ENCODE measurements around the gene GOLM1. TPM values are rescaled to one million over a fixed set of nuclear protein-coding genes. Genes with fewer than 3 reads are reported as not detected.

The GOLM1 gene
- total RNA-seq, 1 donor from 2014 or later = 126 TPM

DNA sequence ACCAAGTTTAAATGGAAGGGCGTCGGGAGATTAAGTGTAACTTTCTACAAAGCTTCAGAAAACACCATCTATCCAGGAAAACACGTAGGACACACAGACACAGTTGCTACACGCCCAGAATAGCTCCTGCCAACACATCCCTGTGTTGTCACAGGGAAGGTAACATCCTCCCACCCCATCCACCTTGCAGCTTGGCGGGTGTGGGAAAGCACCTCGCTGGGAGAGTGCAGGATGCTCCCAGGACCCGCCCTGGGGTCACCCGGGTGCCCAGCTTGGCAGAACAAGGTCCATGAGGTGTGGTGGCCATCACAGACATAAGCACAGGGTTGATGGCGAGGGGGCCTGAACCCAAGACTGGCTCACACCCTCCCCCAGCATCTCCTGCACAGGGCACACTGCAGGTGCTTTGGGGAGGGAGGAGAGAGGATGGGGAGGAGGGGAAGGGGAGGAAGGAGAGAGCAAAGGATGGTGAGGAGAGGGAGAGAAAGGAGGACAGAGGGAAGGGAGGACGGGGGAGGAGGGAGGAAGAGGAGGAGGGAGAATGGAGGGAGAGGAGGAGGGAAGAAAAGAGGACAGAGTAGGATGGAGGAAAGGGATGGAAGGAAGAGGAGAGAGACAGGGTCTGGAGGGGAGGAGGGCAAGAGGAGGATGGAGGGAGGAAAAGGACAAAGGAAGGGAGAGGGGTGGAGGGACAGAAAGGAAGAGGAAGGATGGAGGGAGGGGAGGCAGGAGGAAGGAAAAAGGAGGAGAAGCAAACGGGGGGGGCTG is 37.2 kb downstream of the GOLM1 start:
- DNase-seq (ENCODE audit: low read depth) = no peak
- Histone ChIP-seq H3K9ac (ENCODE audit: low read length) (no peak overlapping the region), H3K36me3 (ENCODE audit: insufficient read depth, low read length) (no peaks in the 10 kb centered on the region), H4K20me1 (ENCODE audit: insufficient read depth, low read length) (peaks cover 24% of the 10 kb centered on the region), H3K27ac (ENCODE audit: low read depth, low read length) (no peak overlapping the region), H3K9me3 (ENCODE audit: insufficient read depth, low read depth, low read length) (no peaks in the 10 kb centered on the region), H2AFZ (ENCODE audit: low read depth, low read length) (no peak overlapping the region), H3K79me2 (ENCODE audit: insufficient read depth, low read length) (no peaks in the 10 kb centered on the region), H3K27me3 (ENCODE audit: insufficient read depth, low read length) (no peaks in the 10 kb centered on the region), H3K4me3 (ENCODE audit: insufficient read depth, low read depth, low read length) (no peak overlapping the region), H3K4me1 (ENCODE audit: insufficient read depth, low read length) (no peaks in the 10 kb centered on the region), H3K4me2 (ENCODE audit: low read length) (no peak overlapping the region)
- FAIRE-seq = no peak
- H3K36me3 Mint-ChIP-seq (ENCODE audit: low read depth, unreplicated experiment) = peaks cover 14% of the 10 kb centered on the region
- TF ChIP-seq EZH2 (IDR thresholded peaks at IDR 0.05; ENCODE audit: insufficient read depth, low read length) (no peak), CTCF (IDR thresholded peaks at IDR 0.05; ENCODE audit: insufficient read depth, low read depth, low read length) (no peak)
- no peak overlapping the region for H3K27ac Mint-ChIP-seq (ENCODE audit: unreplicated experiment)
- no peaks in the 10 kb centered on the region for H3K27me3 Mint-ChIP-seq (ENCODE audit: low read depth, unreplicated experiment)
- no peak overlapping the region for H3K4me3 Mint-ChIP-seq (ENCODE audit: unreplicated experiment)
- H3K9me3 Mint-ChIP-seq (ENCODE audit: unreplicated experiment) = no peaks in the 10 kb centered on the region
- H3K4me1 Mint-ChIP-seq (ENCODE audit: low read depth, unreplicated experiment) = peaks cover 3% of the 10 kb centered on the region

GRCh38 chr9:86057491-86057890 is 41.9 kb downstream of the GOLM1 start:
- FAIRE-seq = no peak
- H3K27me3 ChIP-seq (ENCODE audit: insufficient read depth, low read length) = no peaks in the 10 kb centered on the region
- no peak overlapping the region for H3K27ac Mint-ChIP-seq (ENCODE audit: unreplicated experiment)
- H3K4me3 Mint-ChIP-seq (ENCODE audit: unreplicated experiment) = no peak overlapping the region
- peaks cover 41% of the 10 kb centered on the region for H4K20me1 ChIP-seq (ENCODE audit: insufficient read depth, low read length)
- no peak overlapping the region for H2AFZ ChIP-seq (ENCODE audit: low read depth, low read length)
- H3K9ac ChIP-seq (ENCODE audit: low read length) = no peak overlapping the region
- H3K9me3 ChIP-seq (ENCODE audit: insufficient read depth, low read depth, low read length) = no peaks in the 10 kb centered on the region
- peaks cover 6% of the 10 kb centered on the region for H3K4me1 ChIP-seq (ENCODE audit: insufficient read depth, low read length)
- H3K4me1 Mint-ChIP-seq (ENCODE audit: low read depth, unreplicated experiment) = peaks cover 13% of the 10 kb centered on the region
- peaks cover 5% of the 10 kb centered on the region for H3K36me3 Mint-ChIP-seq (ENCODE audit: low read depth, unreplicated experiment)
- H3K27me3 Mint-ChIP-seq (ENCODE audit: low read depth, unreplicated experiment) = no peaks in the 10 kb centered on the region
- no peak overlapping the region for H3K4me2 ChIP-seq (ENCODE audit: low read length)
- no peak overlapping the region for H3K4me3 ChIP-seq (ENCODE audit: insufficient read depth, low read depth, low read length)
- H3K79me2 ChIP-seq (ENCODE audit: insufficient read depth, low read length) = peaks cover 15% of the 10 kb centered on the region
- TF ChIP-seq EZH2 (IDR thresholded peaks at IDR 0.05; ENCODE audit: insufficient read depth, low read length) (no peak), CTCF (IDR thresholded peaks at IDR 0.05; ENCODE audit: insufficient read depth, low read depth, low read length) (no peak)
- DNase-seq (ENCODE audit: low read depth) = no peak
- no peaks in the 10 kb centered on the region for H3K9me3 Mint-ChIP-seq (ENCODE audit: unreplicated experiment)
- no peaks in the 10 kb centered on the region for H3K36me3 ChIP-seq (ENCODE audit: insufficient read depth, low read length)
- H3K27ac ChIP-seq (ENCODE audit: low read depth, low read length) = no peak overlapping the region

GRCh38 chr9:86054695-86055094 is 44.7 kb downstream of the GOLM1 start:
- peaks cover 3% of the 10 kb centered on the region for H3K36me3 Mint-ChIP-seq (ENCODE audit: low read depth, unreplicated experiment)

More at GRCh38 chr9:86054695-86055094, 44.7 kb downstream of the GOLM1 start:
- Histone ChIP-seq H4K20me1 (ENCODE audit: insufficient read depth, low read length) (peaks cover 28% of the 10 kb centered on the region), H2AFZ (ENCODE audit: low read depth, low read length) (no peak overlapping the region), H3K4me3 (ENCODE audit: insufficient read depth, low read depth, low read length) (no peak overlapping the region), H3K9ac (ENCODE audit: low read length) (no peak overlapping the region), H3K27me3 (ENCODE audit: insufficient read depth, low read length) (no peaks in the 10 kb centered on the region), H3K36me3 (ENCODE audit: insufficient read depth, low read length) (no peaks in the 10 kb centered on the region), H3K9me3 (ENCODE audit: insufficient read depth, low read depth, low read length) (no peaks in the 10 kb centered on the region), H3K79me2 (ENCODE audit: insufficient read depth, low read length) (peaks cover 15% of the 10 kb centered on the region), H3K4me1 (ENCODE audit: insufficient read depth, low read length) (peaks cover 6% of the 10 kb centered on the region), H3K27ac (ENCODE audit: low read depth, low read length) (no peak overlapping the region), H3K4me2 (ENCODE audit: low read length) (no peak overlapping the region)
- TF ChIP-seq CTCF (IDR thresholded peaks at IDR 0.05; ENCODE audit: insufficient read depth, low read depth, low read length) (no peak), EZH2 (IDR thresholded peaks at IDR 0.05; ENCODE audit: insufficient read depth, low read length) (no peak)
- Mint-ChIP-seq H3K27ac (ENCODE audit: unreplicated experiment) (no peak overlapping the region), H3K9me3 (ENCODE audit: unreplicated experiment) (no peaks in the 10 kb centered on the region), H3K4me3 (ENCODE audit: unreplicated experiment) (no peak overlapping the region), H3K4me1 (ENCODE audit: low read depth, unreplicated experiment) (peaks cover 13% of the 10 kb centered on the region), H3K27me3 (ENCODE audit: low read depth, unreplicated experiment) (no peaks in the 10 kb centered on the region)
- DNase-seq (ENCODE audit: low read depth) (no peak), FAIRE-seq (no peak)
